ENCODE measurements around the gene IGSF9.

DNA sequence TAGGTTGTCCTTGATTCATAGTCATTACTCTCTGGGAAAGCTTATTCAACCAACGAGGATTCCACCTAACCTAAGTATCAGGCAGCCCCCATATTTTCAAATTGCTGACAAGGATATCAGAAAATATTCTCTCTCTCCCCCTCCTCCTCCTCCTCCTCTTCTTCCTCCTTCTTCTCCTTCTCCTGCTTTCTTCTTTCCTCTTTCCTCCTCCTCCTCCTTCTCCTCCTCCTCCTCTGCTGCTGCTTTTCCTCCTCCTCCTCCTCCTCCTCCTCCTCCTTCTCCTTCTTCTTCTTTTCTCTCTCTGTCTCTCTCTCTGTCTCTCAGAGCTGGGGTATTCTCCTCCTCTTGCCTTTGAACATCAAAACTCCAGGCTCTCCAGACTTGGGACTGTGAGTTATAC, 2.5 kb upstream of the IGSF9 start:
- TF ChIP-seq, protein P1, sequence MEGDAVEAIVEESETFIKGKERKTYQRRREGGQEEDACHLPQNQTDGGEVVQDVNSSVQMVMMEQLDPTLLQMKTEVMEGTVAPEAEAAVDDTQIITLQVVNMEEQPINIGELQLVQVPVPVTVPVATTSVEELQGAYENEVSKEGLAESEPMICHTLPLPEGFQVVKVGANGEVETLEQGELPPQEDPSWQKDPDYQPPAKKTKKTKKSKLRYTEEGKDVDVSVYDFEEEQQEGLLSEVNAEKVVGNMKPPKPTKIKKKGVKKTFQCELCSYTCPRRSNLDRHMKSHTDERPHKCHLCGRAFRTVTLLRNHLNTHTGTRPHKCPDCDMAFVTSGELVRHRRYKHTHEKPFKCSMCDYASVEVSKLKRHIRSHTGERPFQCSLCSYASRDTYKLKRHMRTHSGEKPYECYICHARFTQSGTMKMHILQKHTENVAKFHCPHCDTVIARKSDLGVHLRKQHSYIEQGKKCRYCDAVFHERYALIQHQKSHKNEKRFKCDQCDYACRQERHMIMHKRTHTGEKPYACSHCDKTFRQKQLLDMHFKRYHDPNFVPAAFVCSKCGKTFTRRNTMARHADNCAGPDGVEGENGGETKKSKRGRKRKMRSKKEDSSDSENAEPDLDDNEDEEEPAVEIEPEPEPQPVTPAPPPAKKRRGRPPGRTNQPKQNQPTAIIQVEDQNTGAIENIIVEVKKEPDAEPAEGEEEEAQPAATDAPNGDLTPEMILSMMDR (conservative IDR thresholded peaks at IDR 0.05; ENCODE audit: low read depth, low read length), result no peak
- no peak for TF ChIP-seq RCOR1 (IDR thresholded peaks at IDR 0.05; ENCODE audit: insufficient replicate concordance, low read length)
- no peak for TF ChIP-seq POLR2A (IDR thresholded peaks at IDR 0.05; ENCODE audit: low read depth, low read length)
- TF ChIP-seq RAD21 (IDR thresholded peaks at IDR 0.05; ENCODE audit: low read length), result no peak
- TF ChIP-seq CEBPB (IDR thresholded peaks at IDR 0.05; ENCODE audit: low read depth, low read length), result no peak

All from IMR-90 (cell line).